HepG2 (cell line): Measurements from ENCODE around the gene COX4I1. TPM values are rescaled to one million over a fixed set of nuclear protein-coding genes. Genes with fewer than 3 reads are reported as not detected.
A peak's percentile ranks its signal among the peaks of the same experiment; 100 is the strongest.

Source experiments
- CENPX ChIP-seq: sonication (generic); formaldehyde crosslinking; IDR thresholded peaks from 2 replicates; pipeline ENCODE4 v1.9.0; 2021; ENCODE audit warnings: mild to moderate bottlenecking, missing genetic modification reagents, moderate library complexity
- FOXK1 ChIP-seq: sonication (generic); formaldehyde crosslinking; IDR thresholded peaks from 2 replicates; pipeline ENCODE4 v1.4.0; 2020; ENCODE audit warnings: low read depth, missing genetic modification reagents, borderline replicate concordance
- PAXIP1 ChIP-seq: sonication (generic); formaldehyde crosslinking; conservative IDR thresholded peaks from 2 replicates; pipeline ENCODE4 v1.4.0; 2020; ENCODE audit warnings: mild to moderate bottlenecking, missing genetic modification reagents, moderate library complexity
- PHF20 ChIP-seq: sonication (generic); formaldehyde crosslinking; IDR thresholded peaks from 2 replicates; pipeline ENCODE4 v1.5.0; 2020; ENCODE audit warnings: mild to moderate bottlenecking, missing genetic modification reagents
- SMAD3 ChIP-seq: sonication (generic); formaldehyde crosslinking; IDR thresholded peaks from 2 replicates; pipeline ENCODE4 v1.4.0; 2020; ENCODE audit warnings: missing genetic modification reagents
- SOX13 ChIP-seq, 3 experiments: fragments of 450-650 bp in 1 of 3; sonication (generic) in 1 of 3; formaldehyde crosslinking in 1 of 3; IDR thresholded peaks in 2 of 3; conservative IDR thresholded peaks in 1 of 3; 2 replicates each; pipeline versions ENCODE4 v1.5.0 to v1.6.1; 2016 to 2020; ENCODE audit warnings: antibody characterized with exemption in 1 of 3, mild to moderate bottlenecking in 1 of 3, missing compliant biosample characterization in 1 of 3, missing genetic modification reagents in 1 of 3, moderate library complexity in 1 of 3
- TFAP4 ChIP-seq: sonication (generic); IDR thresholded peaks from 2 replicates; pipeline ENCODE4 v1.6.1; 2016; ENCODE audit warnings: low read depth, borderline replicate concordance
- ZNF558 ChIP-seq: sonication (generic); formaldehyde crosslinking; IDR thresholded peaks from 2 replicates; pipeline ENCODE4 v1.9.0; 2022; ENCODE audit warnings: mild to moderate bottlenecking, missing genetic modification reagents, borderline replicate concordance
- ZNF710 ChIP-seq: sonication (generic); formaldehyde crosslinking; IDR thresholded peaks from 2 replicates; pipeline ENCODE4 v1.5.0; 2020; ENCODE audit warnings: mild to moderate bottlenecking, missing genetic modification reagents, borderline replicate concordance
- ZNF792 ChIP-seq: IDR thresholded peaks from 2 replicates; pipeline ENCODE4 v1.6.1; 2016
- ZXDC ChIP-seq: sonication (generic); formaldehyde crosslinking; IDR thresholded peaks from 2 replicates; pipeline ENCODE4 v1.5.0; 2020; ENCODE audit warnings: mild to moderate bottlenecking, missing genetic modification reagents
- polyA plus RNA-seq, 8 experiments: library from polyadenylated mRNA; depleted of rRNA in 3 of 8; stranded (reverse) in 7 of 8; unstranded in 1 of 8; fragments of >200 nt; fragmentation: Illumina TruSeq in 4 of 8; extraction: Trizol in 4 of 8; gene quantifications; 2 replicates each; pipeline versions ENCODE4 v1.2.1 to v1.2.3, GENCODE V29; 2011 to 2016; ENCODE audit warnings: low read depth in 4 of 8, missing spikeins in 1 of 8, mixed read lengths in 1 of 8; ENCODE audit not compliant: insufficient read depth in 1 of 8
- total RNA-seq, 5 experiments: library from RNA; depleted of rRNA; stranded (reverse); fragments of >200 nt; fragmentation: Illumina TruSeq; extraction: Trizol; gene quantifications; 2 replicates each; pipeline ENCODE4 v1.2.3, GENCODE V29; 2016; ENCODE audit warnings: low read depth in 1 of 5
- TF ChIP-seq, protein P1 (sequence below): IDR thresholded peaks from 2 replicates; pipeline ENCODE4 v1.4.0; 2020; ENCODE audit warnings: mild to moderate bottlenecking, missing genetic modification reagents
- TF ChIP-seq, protein P2 (sequence below): IDR thresholded peaks from 2 replicates; pipeline ENCODE4 v1.6.1; 2016; ENCODE audit warnings: missing biosample characterization, missing genetic modification reagents, low read depth

Gene COX4I1
- total and polyA plus RNA-seq, 2 of the 13 experiments (the other 11 are each of a cell fraction or from before 2014, with no cell fraction given): 658 to 902 TPM

DNA sequence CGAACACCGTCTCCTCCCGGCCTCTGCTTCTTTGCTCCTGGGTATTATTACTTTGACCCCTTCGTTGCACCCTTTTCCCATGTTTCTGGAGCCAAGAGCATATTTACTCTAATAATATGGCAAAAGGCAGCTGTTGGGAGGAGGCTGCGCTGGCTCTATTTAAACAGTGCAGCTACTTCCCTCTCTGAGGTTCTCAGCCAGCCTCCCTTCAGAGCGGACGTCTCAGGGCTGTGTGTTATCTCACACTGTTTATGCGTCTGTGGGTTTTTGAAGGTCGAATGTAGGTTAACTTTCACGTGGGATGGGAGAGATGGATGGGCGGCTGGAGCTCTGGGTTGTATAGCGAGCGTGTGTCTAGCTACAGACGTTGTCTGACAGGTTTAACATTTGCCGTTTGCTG is 45.3 kb downstream of the COX4I1 start (continued):
- TF ChIP-seq ZNF710 (CRISPR knock-in tag): peak; percentile 59; the same call in 1 of the 2 replicates
- no peak for TF ChIP-seq CENPX (CRISPR knock-in tag)
- peak; percentile 64; the same call in 1 of the 2 replicates for TF ChIP-seq TFAP4
- 0 out of 2 replicates have a peak, but pooled peaks have one; percentile 38 for TF ChIP-seq SMAD3 (CRISPR knock-in tag)
- TF ChIP-seq PAXIP1: peak; percentile 69
- 0 out of 2 replicates have a peak, but pooled peaks have one; percentile 64 for TF ChIP-seq ZNF792
- TF ChIP-seq, protein P1, sequence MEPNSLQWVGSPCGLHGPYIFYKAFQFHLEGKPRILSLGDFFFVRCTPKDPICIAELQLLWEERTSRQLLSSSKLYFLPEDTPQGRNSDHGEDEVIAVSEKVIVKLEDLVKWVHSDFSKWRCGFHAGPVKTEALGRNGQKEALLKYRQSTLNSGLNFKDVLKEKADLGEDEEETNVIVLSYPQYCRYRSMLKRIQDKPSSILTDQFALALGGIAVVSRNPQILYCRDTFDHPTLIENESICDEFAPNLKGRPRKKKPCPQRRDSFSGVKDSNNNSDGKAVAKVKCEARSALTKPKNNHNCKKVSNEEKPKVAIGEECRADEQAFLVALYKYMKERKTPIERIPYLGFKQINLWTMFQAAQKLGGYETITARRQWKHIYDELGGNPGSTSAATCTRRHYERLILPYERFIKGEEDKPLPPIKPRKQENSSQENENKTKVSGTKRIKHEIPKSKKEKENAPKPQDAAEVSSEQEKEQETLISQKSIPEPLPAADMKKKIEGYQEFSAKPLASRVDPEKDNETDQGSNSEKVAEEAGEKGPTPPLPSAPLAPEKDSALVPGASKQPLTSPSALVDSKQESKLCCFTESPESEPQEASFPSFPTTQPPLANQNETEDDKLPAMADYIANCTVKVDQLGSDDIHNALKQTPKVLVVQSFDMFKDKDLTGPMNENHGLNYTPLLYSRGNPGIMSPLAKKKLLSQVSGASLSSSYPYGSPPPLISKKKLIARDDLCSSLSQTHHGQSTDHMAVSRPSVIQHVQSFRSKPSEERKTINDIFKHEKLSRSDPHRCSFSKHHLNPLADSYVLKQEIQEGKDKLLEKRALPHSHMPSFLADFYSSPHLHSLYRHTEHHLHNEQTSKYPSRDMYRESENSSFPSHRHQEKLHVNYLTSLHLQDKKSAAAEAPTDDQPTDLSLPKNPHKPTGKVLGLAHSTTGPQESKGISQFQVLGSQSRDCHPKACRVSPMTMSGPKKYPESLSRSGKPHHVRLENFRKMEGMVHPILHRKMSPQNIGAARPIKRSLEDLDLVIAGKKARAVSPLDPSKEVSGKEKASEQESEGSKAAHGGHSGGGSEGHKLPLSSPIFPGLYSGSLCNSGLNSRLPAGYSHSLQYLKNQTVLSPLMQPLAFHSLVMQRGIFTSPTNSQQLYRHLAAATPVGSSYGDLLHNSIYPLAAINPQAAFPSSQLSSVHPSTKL: peak; percentile 82
- TF ChIP-seq SOX13 (IDR thresholded peaks at IDR 0.05): no peak
- TF ChIP-seq SOX13 (CRISPR knock-in tag; conservative IDR thresholded peaks at IDR 0.05 in 1 of 2, IDR thresholded peaks at IDR 0.05 in 1 of 2): peak in 1 of 2 experiments; percentile 39; a peak in 1 of 4 replicates
- no peak for TF ChIP-seq PHF20 (CRISPR knock-in tag)
- TF ChIP-seq FOXK1: peak; percentile 44; the same call in 1 of the 2 replicates
- TF ChIP-seq, protein P2, sequence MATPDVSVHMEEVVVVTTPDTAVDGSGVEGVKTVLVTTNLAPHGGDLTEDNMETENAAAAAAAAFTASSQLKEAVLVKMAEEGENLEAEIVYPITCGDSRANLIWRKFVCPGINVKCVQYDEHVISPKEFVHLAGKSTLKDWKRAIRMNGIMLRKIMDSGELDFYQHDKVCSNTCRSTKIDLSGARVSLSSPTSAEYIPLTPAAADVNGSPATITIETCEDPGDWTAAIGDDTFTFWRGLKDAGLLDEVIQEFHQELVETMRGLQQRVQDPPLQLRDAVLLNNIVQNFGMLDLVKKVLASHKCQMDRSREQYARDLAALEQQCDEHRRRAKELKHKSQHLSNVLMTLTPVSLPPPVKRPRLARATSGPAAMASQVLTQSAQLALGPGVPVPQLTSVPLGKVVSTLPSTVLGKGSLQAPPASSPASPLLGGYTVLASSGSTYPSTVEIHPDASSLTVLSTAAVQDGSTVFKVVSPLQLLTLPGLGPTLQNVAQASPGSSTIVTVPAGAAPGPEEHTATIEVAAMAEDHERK (CRISPR knock-in tag): no peak
- TF ChIP-seq ZNF558: peak; percentile 50; the same call in 1 of the 2 replicates
- 0 out of 2 replicates have a peak, but pooled peaks have one; percentile 39 for TF ChIP-seq ZXDC (CRISPR knock-in tag)
